Stimulated activated CD8-positive, alpha-beta memory T cell treated with anti-CD3 and anti-CD28 coated beads, Interleukin-12 subunit alpha, Interleukin-12 subunit beta, amount 100 ng/mL, for 1 hour (primary cell): ENCODE measurements around the gene SSUH2.

Experiments
- DNase-seq: peaks from one replicate; pipeline ENCODE4 v3.0.0-alpha.2; 2020; ENCODE audit warnings: low read depth

SSUH2 gene

DNA sequence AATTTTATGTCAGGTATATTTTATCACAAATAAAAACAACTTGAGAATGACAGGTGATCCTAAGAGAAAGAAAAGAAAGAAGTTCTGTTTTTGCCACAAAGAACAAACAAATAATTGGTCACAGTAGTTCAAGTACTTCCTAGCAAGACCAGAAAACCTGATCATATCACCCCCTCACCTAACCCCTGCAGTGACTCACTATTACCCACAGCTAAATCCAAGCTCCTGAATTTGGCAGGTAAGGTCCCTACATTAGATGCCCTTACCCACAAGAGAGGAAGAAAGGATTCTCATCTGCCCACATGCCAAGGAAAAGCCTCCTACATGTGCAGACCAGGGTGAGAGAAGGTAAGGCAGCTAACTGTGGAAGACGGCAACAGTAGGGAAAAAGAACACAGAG is 4.4 kb downstream of the SSUH2 start:
- DNase-seq: no peak

DNA sequence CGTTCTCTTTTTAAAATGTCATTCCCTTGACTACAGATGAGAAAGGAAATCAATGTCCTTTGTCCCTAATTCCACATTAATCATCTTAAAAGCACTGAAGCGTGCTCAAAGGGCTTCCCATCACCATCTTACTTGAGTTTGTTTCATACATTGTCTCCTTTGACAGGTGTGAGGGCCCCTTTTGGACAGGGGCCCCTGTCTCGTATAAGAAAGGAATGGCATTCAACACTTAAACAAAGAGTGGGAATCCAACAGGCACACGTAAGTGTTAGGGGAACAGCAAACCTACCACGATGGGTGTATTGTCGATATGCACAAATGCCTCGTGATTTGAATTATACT is 5.0 kb downstream of the SSUH2 start:
- no peak for DNase-seq

DNA sequence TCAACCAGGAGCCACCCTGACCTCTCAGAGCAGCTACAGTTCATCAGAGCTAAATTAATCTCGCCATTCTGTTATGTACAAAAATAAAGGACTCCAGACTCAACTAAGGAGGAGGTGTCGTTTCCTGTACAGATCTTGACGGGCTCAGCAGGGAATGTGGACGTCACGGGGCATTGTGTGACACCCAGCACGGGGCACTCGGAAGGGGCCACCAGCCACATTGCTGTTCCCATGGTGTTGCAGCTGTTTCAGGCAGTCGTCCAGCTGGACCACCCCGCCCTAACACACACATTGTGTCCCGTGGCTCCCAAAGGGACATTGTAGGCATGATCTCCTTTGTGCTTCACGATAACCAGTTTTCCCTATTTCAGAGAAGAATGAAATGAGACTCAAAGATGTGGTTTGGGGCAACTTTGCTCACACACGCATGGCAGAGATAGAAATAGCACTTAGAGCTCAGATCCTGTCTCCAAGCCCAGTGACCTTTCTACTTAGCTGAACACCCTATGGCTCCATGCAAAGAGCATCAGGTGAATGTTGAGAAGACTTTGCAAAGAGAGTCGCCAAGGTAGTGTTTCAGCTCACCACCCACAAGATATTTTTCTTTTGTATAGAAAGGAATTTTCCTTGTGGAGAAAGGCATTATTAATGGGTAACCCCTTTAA is 5.5 kb downstream of the SSUH2 start:
- DNase-seq: no peak

DNA sequence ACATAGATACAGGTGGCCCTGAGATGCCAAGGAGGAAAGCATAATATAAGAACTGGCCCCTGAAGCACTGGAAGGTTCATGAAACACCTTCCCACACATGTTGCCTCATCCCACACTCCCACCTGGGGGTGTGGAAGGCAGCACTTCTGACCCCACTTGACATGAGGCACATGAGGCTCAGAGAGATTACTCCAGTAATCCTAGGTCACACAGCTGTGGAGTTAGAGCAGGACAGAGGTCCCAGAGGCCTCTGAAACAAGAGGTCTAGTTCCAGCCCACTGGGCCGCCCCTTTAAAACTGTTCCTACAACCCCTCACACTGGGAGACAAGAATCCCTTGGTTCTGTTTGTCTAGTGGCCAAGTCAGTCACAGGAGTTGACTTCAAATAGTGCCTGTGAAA is 7.2 kb downstream of the SSUH2 start:
- DNase-seq: no peak

DNA sequence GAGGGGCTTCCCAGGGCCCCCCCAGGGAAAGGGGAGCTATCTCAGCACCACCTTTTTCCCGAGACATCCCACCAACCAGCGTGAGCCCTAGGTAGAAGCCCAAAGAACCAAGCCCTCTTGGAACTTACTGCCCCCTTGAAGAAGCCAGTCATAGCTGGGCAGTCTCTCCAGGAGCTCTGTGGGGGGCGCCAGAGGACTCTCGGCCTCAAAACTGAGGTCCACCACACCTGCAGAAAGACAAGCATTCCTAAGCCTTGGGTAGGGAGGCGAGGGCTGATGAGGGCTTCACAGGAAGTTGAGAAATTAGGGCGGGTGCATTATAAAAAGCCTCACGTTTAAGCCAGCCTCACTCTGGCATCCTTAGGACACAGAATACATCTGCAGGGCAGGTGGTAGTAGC is 9.0 kb downstream of the SSUH2 start:
- DNase-seq: no peak

DNA sequence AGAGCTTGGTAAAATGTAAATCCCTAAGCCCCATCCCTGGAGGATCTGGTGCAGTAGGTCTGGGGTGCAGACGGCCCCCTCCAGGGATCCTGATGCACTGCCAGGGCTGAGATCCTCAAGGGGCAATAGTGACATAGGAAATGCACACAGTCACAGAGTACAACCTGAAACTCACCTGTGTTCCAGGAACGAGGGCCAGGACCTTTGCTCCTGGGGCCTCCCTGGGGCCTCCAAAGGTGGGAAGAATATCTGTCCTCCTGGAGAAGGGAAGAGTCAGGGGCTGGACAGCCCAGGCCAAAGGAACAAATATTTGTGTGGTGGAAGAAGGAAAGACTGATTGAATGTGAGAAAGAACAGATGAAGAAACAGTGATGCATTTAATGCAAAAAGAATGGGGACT is 9.5 kb downstream of the SSUH2 start:
- DNase-seq: no peak

DNA sequence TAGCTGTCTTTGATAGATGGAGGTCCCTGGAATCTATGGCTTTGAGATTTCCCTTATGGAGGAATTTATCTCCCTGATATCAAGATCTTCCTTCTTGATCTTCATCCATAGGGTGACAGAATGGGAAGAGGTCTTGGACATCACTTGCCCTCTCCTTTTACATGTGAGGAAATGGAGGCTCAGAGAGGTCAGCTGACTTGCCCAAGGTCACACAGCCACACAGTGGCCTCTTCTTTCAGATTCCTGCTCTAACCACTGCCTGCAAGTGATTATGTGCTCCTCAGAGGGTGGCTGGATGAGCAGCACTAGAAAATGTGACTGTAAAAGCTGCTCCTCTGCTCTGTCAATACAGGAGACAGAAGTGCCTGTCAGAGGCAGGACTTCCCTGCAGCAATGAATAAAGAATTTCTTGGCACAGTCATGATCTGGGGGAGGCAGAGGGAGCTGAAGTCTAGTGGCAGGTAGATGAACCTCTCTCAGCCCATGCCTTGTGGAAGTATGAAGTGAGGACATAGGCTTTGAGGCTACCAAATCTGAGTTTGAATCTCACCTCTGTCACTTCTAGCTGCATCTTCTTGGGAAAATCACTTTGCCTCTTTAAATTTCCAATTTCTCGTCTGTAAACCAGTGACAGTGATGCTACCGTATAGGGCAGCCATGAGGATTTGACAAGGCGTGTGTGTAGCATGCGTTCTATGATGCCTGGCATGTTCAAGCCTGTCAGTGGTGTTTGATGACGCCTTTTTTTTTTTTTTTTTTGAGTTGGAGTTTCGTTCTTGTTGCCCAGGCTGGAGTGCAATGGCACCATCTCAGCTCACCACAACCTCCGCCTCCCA is 12.0 kb downstream of the SSUH2 start:
- DNase-seq: no peak

DNA sequence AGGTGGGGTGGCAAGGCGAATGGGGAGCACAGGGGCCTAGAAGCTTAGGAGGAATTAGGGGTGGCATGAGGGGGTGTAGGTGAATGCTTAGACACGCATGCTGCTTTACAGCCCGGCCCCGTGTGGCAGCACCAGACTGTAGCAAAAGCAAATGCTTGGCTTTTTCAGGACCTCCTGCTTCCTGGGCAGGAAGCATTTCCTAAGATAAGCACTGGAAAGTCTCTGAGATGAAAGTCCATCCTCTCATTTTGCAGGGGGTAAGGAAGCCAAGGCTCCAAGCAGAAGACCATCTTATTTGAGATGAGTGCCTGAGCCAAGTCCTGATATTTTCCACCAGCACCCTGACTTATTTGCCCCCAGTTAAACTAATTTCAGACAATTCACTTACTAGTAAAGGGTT is 12.9 kb downstream of the SSUH2 start:
- DNase-seq: no peak

DNA sequence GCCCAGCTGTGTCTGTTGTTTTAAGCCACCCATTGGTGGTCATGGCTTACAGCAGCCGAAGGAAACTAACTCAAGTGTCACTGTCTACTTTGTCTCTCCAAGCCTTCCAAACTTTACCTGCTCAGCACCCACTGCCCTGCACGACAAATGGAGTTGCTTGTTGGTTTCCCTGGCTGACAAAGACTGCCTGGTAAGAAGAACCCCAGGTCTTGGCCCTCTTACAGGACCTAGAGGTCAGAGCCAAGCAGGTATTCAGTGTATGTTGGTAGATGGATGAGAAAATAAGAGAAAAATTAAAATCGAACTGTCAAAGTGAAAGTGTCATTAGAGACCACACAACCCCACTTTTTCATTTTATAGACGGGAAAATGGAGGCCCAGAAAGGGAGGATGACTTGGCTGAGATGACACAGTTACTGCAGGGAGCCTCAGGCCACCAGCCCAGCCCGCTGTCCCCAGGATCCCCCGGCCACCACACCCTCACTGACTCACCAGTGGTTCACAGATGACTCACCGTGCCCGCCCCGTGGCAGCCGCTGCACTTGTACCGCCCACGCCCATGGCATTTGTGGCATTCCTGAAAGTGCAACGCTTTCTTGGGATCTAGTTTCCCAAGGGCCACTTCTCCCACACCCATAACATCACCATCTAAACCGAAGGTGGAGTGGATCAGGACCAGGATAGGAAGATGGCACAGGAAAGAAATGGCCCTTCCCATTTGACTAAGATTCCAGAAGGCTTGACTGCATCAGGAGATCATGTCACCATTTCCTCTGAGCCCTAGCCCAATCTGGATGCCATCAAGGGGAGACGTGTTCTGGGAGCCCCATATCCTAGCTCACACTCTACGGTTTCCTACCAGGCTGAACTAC is 15.2 kb downstream of the SSUH2 start:
- peak; percentile 45 for DNase-seq

DNA sequence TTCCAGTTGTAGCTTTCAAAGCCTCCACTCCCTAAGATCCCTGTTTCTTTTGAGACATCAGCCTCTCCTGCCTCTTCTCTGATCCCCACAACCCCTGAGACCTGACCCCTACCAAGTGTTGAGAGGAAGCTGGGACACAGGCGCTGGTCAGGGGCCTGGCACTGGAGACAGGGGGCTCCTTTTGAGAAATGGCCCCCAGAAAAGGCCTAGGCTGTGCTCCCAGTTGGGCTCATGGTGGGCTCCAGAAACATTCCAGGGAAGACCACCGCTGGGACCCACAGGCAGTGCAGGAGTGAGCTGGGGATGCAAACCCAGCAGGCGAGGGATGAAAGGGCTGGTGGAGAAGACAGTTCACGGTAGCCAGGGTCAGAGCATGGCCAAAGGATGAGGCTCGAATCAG is 16.6 kb downstream of the SSUH2 start:
- DNase-seq: no peak

DNA sequence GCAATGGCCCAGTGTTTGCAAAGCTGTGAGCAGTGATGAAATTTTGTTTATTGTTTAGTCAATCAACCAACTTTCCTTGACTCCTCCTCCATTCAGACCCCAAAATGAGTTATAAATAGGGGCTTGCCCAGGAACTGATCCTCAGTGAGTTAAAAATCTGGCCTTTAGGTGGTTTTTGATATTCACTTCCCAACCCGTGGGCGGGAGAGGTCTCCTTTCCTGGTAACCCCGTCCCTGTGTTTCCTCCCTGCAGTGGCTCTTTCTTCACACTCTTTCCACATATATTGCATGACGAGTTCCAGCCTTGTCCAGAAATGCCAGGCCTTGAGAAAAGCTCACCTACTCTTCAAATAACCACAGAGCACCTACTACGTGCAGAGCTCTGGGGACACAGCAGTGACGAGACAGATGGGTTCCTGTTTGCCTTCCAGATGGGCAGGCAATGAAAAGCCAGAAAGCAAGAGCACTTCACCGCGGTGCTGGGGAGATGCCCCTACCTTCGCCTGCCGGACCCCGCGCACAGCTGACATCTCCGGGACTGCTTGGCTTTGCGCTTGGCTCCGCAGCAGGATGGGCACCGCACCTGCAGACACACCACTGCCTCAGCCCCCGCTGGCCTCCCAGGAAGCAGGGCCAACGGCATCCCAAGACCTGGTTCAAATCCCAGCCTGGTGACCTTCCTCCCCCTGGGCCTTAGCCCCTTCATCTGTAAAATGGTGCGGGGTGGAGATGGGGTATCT is 17.2 kb downstream of the SSUH2 start:
- no peak for DNase-seq

DNA sequence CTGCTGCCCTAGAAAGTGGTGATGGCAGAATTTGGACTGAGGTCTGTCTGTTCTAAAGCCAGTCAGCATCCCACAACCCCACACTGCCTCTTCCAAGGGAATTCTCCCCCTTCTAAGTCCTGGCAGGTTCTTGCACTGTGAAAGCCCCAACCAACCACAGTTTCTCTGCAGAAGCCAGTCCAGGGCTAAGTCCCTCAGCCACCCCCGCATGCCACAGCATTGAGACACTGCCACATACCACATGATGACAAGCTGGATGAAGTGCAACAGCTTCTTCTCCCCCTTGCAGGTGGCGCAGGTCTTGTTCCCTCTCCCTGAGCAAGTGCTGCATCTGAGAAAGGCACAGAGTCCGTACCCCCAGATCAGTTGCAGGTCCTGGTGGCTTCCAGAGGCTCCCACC is 18.6 kb downstream of the SSUH2 start:
- no peak for DNase-seq

DNA sequence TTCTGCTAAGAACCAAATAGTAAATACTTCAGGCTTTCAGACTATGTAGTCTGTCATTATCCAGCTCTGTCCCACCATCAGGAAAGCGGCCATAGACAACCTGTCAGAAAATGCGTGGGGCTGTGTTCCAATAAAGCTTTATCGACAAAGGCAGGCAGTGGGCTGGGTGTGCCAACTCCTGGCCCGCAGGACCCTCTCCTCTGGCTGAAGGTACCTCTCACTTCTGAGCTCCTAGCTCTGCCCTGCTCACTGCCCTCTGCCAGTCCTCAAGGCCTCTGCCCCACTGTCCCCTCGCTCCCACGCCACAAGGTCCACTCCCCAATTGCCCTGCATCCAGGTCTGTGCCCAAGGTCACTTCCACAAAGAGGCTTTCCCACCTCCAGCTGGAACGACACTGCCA is 20.0 kb downstream of the SSUH2 start:
- no peak for DNase-seq

DNA sequence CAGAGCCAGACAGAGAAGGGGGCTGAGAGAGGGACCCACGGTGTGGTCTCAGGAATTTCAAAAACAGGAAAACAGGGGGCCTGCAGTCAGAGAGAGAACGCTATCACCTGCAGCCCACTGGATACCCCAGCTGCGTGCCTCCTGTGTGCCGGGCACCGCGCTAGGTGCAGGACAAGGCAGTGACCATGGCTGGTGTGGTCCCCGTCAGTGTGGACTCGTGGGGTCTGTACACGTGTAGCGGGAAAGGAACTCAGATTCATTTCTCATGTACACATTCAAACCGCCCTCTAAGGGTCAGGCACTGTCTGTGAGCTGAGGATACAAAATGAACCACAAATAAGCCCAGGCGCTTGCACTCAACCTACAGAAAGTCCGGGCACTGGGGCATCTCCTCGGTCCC is 20.9 kb downstream of the SSUH2 start:
- DNase-seq: no peak

DNA sequence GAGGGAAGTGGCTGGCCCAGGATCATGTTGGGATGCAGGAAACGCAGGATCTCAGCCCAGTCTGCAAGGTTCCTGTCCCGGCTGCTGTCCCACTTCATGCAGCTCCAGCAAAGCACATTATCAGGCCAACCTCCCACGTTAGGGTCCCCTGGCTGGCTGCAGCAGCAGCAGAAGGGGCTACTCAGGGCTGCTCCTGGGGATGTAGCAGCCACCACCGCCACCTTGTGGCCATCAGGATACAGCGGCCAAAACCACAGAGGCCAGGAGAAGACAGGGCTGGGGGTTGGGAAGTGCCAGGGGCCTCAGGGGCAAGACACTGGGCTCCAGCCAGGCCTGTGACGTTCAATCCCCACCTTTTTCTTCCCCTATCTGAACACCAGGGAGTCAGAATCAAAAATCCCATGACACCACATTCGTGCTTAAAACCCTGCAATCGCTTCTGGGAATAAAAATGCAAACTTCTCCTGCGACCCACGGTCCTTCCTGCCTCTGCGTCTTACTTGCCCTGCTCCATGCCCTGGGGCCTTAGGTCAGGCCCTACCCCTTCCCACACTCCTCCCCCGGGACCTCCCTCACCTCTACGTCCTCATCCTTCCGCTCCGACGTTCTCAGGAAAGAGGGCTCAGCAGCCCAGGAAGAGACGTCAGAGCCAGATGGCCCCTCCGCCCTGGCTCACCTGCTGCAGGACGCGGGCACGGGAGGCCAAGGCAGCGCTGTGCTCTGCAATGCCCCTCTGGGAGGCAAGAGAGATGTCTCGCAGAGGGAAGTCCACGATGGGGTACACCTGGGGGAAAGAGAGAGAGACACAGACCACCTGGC is 21.5 kb downstream of the SSUH2 start:
- peak; percentile 13 for DNase-seq

DNA sequence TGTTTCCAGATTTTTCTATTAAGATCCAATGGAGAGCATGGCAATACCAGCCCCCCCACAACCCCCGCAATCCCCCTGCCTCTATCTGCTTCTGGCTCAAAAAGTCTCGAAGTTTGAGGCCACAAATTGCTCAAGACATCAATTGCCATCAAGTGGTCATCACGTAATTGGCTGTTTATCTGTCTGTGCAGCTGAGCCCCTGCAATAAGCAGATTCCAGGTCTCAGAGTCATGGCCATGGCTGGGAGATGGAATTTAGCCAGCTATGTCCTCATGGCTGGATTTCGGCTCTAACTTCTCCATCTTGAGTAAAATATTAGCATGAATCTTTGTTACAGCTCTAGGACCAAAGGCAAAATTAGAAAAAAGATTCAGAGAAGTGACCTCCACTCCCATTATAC is 22.7 kb downstream of the SSUH2 start:
- no peak for DNase-seq

DNA sequence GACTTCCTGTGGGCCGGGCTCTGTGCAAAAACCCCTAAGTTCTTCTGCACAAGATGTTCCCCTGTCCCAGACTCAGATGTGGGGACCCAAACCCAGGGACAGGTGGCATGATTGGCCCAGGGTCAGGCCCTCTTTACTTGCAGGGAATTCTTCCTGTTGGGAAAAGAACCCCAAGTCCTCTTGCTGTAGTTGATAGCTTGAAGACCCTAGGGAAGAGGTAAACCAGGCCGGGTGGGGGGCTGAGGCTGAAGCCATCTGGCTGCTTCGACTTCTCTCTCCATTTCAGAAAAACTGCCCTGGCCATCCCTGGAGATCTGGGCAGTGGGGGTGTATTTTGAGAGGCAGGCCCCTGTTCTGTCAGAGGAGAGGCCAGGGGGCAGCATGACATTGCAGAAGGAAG is 23.5 kb downstream of the SSUH2 start:
- no peak for DNase-seq

DNA sequence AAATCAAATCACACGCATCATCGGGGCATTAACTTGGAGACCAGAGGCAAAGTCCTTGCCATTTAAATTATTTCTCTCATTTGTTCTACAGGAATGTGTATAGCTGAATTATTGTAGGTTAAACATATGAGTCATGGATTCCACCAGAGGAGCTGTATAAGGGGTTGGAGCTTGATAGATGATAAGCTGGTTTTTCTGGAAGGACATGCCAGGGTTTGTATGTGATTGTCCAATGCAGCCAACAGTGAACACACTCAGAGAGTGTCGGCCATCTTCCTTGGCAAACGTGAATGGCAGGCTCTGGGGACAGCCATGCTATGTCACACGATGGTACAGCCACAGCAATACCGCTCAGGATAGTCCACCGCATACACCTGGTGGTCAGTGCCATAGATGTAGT is 25.1 kb downstream of the SSUH2 start:
- DNase-seq: no peak

DNA sequence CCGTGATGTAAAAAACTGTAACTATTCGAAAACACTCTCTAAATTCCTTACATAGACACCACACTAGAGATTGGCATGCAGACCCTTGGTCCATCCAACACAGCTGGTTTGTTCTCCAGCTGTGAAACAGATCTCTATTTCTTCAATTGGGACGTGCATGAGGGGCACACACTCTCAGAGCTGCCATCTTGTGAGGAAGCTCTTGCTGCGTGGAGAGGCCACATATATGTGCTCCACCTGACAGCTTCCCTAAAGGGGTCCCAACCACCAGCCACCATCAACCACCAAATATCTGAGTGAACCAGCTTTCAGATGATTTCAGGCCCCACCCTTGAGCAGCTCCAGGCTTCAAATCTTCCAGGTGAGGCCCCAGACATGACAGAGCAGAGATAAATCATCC is 25.6 kb downstream of the SSUH2 start:
- no peak for DNase-seq

DNA sequence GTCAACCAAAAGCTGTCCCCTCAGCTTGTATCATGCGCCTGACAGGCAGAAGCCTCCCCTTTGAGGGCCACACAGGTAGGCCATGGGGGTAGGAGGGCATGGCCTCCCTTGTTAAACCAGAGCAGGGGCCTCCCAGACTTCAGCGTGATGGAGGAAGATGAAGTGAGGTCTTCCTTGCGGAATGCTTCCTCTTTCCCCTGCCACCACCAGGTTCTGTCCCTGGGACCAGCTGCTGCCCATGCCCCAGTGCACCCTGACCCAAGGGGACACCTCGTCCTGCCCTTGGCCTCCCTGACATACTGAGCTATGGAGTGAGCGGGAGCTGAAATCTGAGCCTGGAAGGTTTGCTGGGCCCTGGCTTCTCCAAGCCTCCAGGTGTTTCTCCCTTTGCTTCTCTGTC is 26.7 kb downstream of the SSUH2 start:
- no peak for DNase-seq

DNA sequence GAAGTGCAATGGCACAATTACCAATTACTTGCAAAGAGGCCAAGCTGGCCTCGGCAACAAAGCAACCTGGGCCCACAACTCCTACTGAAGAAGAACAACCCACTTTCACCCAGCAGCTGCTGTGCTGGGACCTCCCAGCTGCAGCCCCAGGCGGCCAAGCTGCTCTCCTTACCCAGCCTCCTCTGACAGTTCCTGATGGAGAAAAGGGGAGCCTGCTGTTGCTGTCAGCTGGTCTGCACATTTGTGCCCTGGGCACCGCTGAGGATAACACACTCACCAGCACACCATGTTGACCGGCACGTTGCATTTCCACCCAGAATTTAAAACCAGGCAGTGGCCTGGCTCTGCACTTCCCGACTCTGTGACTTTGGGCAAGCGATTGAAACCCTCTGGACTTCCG is 33.6 kb downstream of the SSUH2 start:
- no peak for DNase-seq
